Brain microvascular endothelial cell (primary cell): ENCODE data around the gene EEF1A1.

ENCODE experiments used
- DNase-seq: peaks from one replicate; pipeline ENCODE4 v3.0.0-alpha.2; 2020
- H3K27ac ChIP-seq: fragments of 250-450 bp; sonication (Bioruptor Pico); 2 replicates; pipeline ENCODE4 v1.5.1; 2020; ENCODE audit warnings: mild to moderate bottlenecking, moderate library complexity
- H3K27me3 ChIP-seq: fragments of 250-450 bp; sonication (Bioruptor Pico); replicated peaks from 2 replicates; pipeline ENCODE4 v1.5.1; 2020; ENCODE audit warnings: mild to moderate bottlenecking
- H3K36me3 ChIP-seq: fragments of 250-450 bp; sonication (Bioruptor Pico); replicated peaks from 2 replicates; pipeline ENCODE4 v1.5.1; 2020; ENCODE audit warnings: mild to moderate bottlenecking
- H3K4me3 ChIP-seq: 2 replicates; pipeline ENCODE4 v1.5.1; 2011; ENCODE audit warnings: low read depth, mild to moderate bottlenecking, control low read depth, low read length, moderate library complexity
- CTCF ChIP-seq: IDR thresholded peaks from 2 replicates; pipeline ENCODE4 v1.5.1; 2011; ENCODE audit warnings: low read depth, mild to moderate bottlenecking, moderate library complexity, low read length, control low read depth, inconsistent platforms; ENCODE audit errors: missing control alignments
- in situ Hi-C: cut with HindIII; loops from 2 replicates; pipeline ENCODE4 v1.10.0; 2017; ENCODE audit warnings: low sequenced_read_pairs, low pct_ligation_motif_present

The EEF1A1 gene

GRCh38 chr6:73538116-73538779 lies 17.4 kb upstream of the EEF1A1 start:
- in situ Hi-C loops: no loop called here
- Histone ChIP-seq H3K27ac (no peak overlapping the region), H3K27me3 (no peaks in the 10 kb centered on the region), H3K4me3 (no peak overlapping the region), H3K36me3 (no peaks in the 10 kb centered on the region)
- TF ChIP-seq CTCF: no peak
- no peak for DNase-seq

GRCh38 chr6:73537677-73538076 lies 16.8 kb upstream of the EEF1A1 start:
- H3K27me3 ChIP-seq: no peaks in the 10 kb centered on the region
- no peak overlapping the region for H3K27ac ChIP-seq
- H3K4me3 ChIP-seq: no peak overlapping the region
- no peaks in the 10 kb centered on the region for H3K36me3 ChIP-seq
- no peak for DNase-seq
- in situ Hi-C loops: no loop called here
- no peak for TF ChIP-seq CTCF

GRCh38 chr6:73534628-73535027 lies 13.8 kb upstream of the EEF1A1 start:
- no peak for TF ChIP-seq CTCF
- no peak overlapping the region for H3K4me3 ChIP-seq
- no peak overlapping the region for H3K27ac ChIP-seq
- in situ Hi-C loops: no loop called here
- no peak for DNase-seq
- H3K27me3 ChIP-seq: no peaks in the 10 kb centered on the region
- no peaks in the 10 kb centered on the region for H3K36me3 ChIP-seq

DNA sequence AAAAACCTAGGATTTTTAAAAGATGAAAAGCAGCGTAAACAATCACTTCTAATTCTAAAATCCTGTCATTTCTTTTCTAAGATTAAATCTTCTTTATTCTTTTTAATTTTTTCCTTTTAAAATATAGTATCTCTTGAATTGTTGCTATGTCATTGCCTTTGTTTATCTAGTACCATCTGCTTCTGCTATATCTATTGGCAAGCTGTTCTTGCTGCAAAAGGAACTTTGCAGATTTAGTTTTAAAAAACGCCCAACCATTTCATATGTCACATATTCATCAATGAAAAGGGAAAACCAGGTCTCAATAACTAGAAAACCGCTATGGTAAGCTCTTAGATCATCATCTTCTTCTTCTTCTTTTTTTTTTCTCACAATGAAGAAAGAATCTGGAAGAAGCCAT lies 11.5 kb upstream of the EEF1A1 start:
- no peak for DNase-seq

DNA sequence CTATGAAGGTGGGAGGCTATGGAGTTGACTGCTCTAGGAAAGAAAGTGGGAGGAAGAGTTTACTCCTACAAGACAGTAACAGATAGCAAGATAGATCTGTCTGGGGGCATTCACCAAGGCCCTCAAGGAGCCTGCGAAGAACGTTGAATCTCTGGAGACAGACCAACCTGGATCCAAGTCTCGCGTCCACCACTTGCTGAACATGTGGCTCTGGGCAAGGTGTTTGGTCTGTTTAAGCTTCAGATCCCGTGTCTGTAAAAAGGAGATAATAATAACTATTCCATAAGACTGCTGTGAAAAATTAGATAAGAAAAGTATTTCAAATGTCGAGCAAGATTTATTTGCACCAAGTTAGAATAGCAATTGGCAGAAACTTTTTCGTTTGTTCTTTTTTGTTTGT lies 8.1 kb upstream of the EEF1A1 start:
- no peaks in the 10 kb centered on the region for H3K27me3 ChIP-seq
- H3K36me3 ChIP-seq: no peaks in the 10 kb centered on the region
- no peak overlapping the region for H3K27ac ChIP-seq
- in situ Hi-C loops: no loop called here
- no peak for DNase-seq
- no peak for TF ChIP-seq CTCF
- no peak overlapping the region for H3K4me3 ChIP-seq

More for the DNA sequence above, 11.5 kb upstream of the EEF1A1 start:
- H3K27ac ChIP-seq: no peak overlapping the region
- no peaks in the 10 kb centered on the region for H3K36me3 ChIP-seq
- no peaks in the 10 kb centered on the region for H3K27me3 ChIP-seq
- in situ Hi-C loops: no loop called here
- TF ChIP-seq CTCF: no peak
- no peak overlapping the region for H3K4me3 ChIP-seq

- in situ Hi-C loops: no loop called here
- Histone ChIP-seq H3K36me3 (peaks cover under 1% of the 10 kb centered on the region), H3K27ac (no peak overlapping the region), H3K4me3 (no peak overlapping the region), H3K27me3 (no peaks in the 10 kb centered on the region)
- no peak for DNase-seq
- TF ChIP-seq CTCF: no peak
Observed at GRCh38 chr6:73525546-73526330, 4.9 kb upstream of the EEF1A1 start.
